DND-41 (cell line): ENCODE results near the gene ZNF428.

Experiments
- ATAC-seq: fragments of 200-7000 bp; cut with Tn5 transposase; 3 replicates; pipeline ENCODE4 v1.9.1; 2021; ENCODE audit warnings: low read depth; ENCODE audit not compliant: insufficient read depth
- DNase-seq: peaks from one replicate; pipeline ENCODE4 v3.0.0-alpha.2; 2020
- H2AFZ ChIP-seq: 2 replicates; pipeline ENCODE4 v1.6.0; 2012; ENCODE audit warnings: low read depth, low read length
- H3K27ac ChIP-seq: 2 replicates; pipeline ENCODE4 v1.5.1; 2012; ENCODE audit warnings: low read length, inconsistent platforms
- H3K27me3 ChIP-seq: fragments of 200-600 bp; sonication (generic); 2 replicates; pipeline ENCODE4 v1.6.0; 2012; ENCODE audit warnings: low read length, mild to moderate bottlenecking, inconsistent platforms; ENCODE audit not compliant: insufficient read depth, poor library complexity
- H3K36me3 ChIP-seq: 2 replicates; pipeline ENCODE4 v1.5.1; 2012; ENCODE audit warnings: low read length, inconsistent platforms; ENCODE audit not compliant: insufficient read depth
- H3K4me1 ChIP-seq: 2 replicates; pipeline ENCODE4 v1.5.1; 2012; ENCODE audit warnings: mild to moderate bottlenecking, low read length; ENCODE audit not compliant: insufficient read depth
- H3K4me2 ChIP-seq: 2 replicates; pipeline ENCODE4 v1.6.0; 2012; ENCODE audit warnings: mild to moderate bottlenecking, moderate library complexity, low read length, inconsistent platforms; ENCODE audit not compliant: insufficient read depth
- H3K4me3 ChIP-seq, 2 experiments: fragments of 200-600 bp in 1 of 2; shearing (Covaris generic) in 1 of 2; 2 replicates each; pipeline ENCODE4 v1.5.1; 2012 to 2016; ENCODE audit warnings: inconsistent platforms in 2 of 2, low read length in 2 of 2, mild to moderate bottlenecking in 2 of 2, low read depth in 1 of 2, moderate library complexity in 1 of 2
- H3K79me2 ChIP-seq: 2 replicates; pipeline ENCODE4 v1.6.0; 2012; ENCODE audit warnings: low read length, inconsistent platforms; ENCODE audit not compliant: insufficient read depth
- H3K9ac ChIP-seq: 2 replicates; pipeline ENCODE4 v1.6.0; 2012; ENCODE audit warnings: low read depth, mild to moderate bottlenecking, inconsistent platforms, low read length, moderate library complexity
- H3K9me3 ChIP-seq: 2 replicates; pipeline ENCODE4 v1.5.1; 2012; ENCODE audit warnings: low read length, moderate library complexity, mild to moderate bottlenecking, inconsistent platforms; ENCODE audit not compliant: insufficient read depth, severe bottlenecking
- H4K20me1 ChIP-seq: 2 replicates; pipeline ENCODE4 v1.6.0; 2012; ENCODE audit warnings: low read length; ENCODE audit not compliant: insufficient read depth
- EZH2 ChIP-seq: IDR thresholded peaks from 3 replicates; pipeline ENCODE4 v1.6.1; 2012; ENCODE audit warnings: borderline replicate concordance, low read depth, mild to moderate bottlenecking, moderate library complexity, low read length, inconsistent platforms; ENCODE audit not compliant: severe bottlenecking
- TF ChIP-seq, protein P1 (sequence below): IDR thresholded peaks from 2 replicates; pipeline ENCODE4 v1.5.1; 2012; ENCODE audit warnings: borderline replicate concordance, low read length, moderate library complexity, mild to moderate bottlenecking; ENCODE audit not compliant: poor library complexity, severe bottlenecking; ENCODE audit errors: extremely low read depth

Gene ZNF428

DNA sequence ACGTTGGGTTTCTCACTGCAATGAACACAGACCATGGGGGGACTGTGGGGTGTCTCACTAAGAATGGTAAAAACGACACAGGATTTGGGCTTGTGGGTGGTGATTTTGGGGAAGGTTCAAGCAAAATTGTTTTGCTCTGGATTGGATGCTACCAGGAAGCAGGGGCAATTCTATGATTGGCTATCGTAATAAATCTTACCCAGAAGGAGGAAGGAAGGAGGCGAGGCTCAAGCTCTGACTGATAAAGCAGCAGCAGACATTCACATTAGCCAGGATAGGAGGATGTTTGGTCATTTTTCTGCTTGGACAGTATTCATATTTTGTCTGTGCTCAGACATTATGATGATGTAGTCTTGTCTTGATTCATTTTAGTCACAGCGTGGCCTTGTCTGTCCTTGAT, 21.6 kb downstream of the ZNF428 start:
- H3K79me2 ChIP-seq = peaks cover 66% of the 10 kb centered on the region
- peak overlapping the region; percentile 85 to 91; a peak in 3 of 4 replicates for H3K4me3 ChIP-seq
- TF ChIP-seq, protein P1, sequence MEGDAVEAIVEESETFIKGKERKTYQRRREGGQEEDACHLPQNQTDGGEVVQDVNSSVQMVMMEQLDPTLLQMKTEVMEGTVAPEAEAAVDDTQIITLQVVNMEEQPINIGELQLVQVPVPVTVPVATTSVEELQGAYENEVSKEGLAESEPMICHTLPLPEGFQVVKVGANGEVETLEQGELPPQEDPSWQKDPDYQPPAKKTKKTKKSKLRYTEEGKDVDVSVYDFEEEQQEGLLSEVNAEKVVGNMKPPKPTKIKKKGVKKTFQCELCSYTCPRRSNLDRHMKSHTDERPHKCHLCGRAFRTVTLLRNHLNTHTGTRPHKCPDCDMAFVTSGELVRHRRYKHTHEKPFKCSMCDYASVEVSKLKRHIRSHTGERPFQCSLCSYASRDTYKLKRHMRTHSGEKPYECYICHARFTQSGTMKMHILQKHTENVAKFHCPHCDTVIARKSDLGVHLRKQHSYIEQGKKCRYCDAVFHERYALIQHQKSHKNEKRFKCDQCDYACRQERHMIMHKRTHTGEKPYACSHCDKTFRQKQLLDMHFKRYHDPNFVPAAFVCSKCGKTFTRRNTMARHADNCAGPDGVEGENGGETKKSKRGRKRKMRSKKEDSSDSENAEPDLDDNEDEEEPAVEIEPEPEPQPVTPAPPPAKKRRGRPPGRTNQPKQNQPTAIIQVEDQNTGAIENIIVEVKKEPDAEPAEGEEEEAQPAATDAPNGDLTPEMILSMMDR = no peak
- TF ChIP-seq EZH2 = no peak

DNA sequence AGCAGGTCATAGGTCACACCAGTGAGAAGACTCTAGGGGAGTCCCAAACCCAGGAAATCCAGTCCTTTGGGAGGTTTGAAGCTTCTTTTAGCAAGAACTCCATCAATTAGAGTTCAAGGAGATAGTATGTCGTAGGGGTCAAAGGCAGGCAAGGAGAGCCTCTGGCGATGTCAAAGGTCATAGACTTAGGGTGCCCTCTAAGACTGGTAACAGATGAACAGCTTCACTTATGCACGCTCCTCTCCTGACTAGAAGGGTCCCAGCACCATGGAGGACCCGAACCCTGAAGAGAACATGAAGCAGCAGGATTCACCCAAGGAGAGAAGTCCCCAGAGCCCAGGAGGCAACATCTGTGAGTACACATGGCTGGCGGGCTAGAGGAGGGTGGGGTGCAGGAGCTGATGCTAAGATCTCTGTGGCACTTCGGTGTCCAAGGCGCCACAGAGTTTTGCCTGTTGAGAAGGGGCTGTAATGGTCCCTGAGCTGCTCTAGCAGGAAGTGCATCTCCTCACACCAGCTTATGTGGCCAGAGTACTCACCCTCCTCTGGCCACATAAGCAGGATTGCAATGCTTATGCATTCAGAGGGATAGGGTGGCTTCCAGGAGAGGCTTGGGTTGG, 22.5 kb downstream of the ZNF428 start:
- Histone ChIP-seq H3K4me3 (peak overlapping the region; percentile 85 to 91), H3K27me3 (no peaks in the 10 kb centered on the region), H3K79me2 (peaks cover 66% of the 10 kb centered on the region), H3K27ac (peak overlapping the region; percentile 99), H4K20me1 (peaks cover 13% of the 10 kb centered on the region; the same call in 1 of the 2 replicates), H3K4me1 (peaks cover 45% of the 10 kb centered on the region), H2AFZ (peak overlapping the region; percentile 89), H3K9me3 (no peaks in the 10 kb centered on the region), H3K4me2 (peak overlapping the region; percentile 99), H3K36me3 (peaks cover 59% of the 10 kb centered on the region), H3K9ac (peak overlapping the region; percentile 63)
- ATAC-seq (no peak), DNase-seq (peak; percentile 26)
- no peak for TF ChIP-seq EZH2
- TF ChIP-seq, protein P1 = no peak

More for the DNA sequence above, 21.6 kb downstream of the ZNF428 start:
- Histone ChIP-seq H2AFZ (no peak overlapping the region), H3K4me2 (peak overlapping the region; percentile 99), H3K27ac (peak overlapping the region; percentile 99; the same call in 1 of the 2 replicates), H4K20me1 (peaks cover 13% of the 10 kb centered on the region; the same call in 1 of the 2 replicates), H3K9me3 (no peaks in the 10 kb centered on the region), H3K36me3 (peaks cover 58% of the 10 kb centered on the region), H3K4me1 (peaks cover 45% of the 10 kb centered on the region), H3K27me3 (no peaks in the 10 kb centered on the region), H3K9ac (peak overlapping the region; percentile 63)
- no peak for ATAC-seq
- no peak for DNase-seq

DNA sequence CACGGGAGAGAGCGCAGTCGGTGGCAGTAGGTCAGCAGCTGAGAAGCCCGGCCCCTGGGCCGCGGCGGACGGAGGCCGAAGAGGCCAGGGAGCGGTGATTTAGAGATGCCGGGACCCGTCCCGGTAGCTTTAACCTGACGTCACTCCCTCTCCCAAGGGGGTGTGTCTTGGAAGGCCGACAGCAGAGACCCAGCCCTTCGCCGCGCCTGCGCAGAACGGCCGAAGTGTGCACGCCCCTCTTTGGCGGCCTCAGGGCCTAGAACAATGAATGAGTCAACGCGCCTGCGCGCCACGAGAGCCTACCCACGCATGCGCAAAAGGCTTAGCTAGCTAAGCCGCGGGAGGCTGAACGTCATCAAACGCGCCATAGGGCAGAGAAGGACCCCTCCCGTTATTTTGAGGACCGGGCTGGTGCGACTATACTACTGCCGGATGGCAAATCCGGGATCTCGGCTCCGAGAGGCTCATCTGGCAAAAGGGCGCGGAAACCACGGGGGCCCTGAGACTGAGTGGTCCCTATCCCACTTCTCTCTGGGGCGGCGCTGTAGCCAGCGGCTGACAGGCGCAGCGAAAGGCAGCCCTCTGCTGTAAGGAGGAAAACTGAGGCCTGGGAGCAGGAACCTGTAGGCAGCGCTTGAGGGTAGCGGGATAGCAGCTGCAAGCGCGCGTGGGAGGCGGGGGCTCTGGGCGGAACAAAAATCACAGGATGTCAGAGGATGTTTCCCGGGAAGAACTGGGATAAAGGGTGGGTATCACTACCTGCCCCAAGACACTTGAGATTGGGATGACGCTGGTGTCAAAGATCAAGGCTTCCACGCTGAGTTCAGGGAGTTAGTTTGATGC, 23.2 kb downstream of the ZNF428 start, which contains the start of the genes IRGQ and ZNF576:
IRGQ (minus strand) TSS at position 136 of the 843 bp plus-strand sequence. CDS start 796 bp downstream, outside the sequence.
ZNF576 (plus strand) TSS at position 597 of the 843 bp plus-strand sequence. CDS start 514 bp downstream, outside the sequence.
- H3K79me2 ChIP-seq = peaks cover 66% of the 10 kb centered on the region
- H3K4me2 ChIP-seq = peak within 1 kb of the TSS; percentile 99
- H2AFZ ChIP-seq = peak within 1 kb of the TSS; percentile 89
- DNase-seq (peak; percentile 100), ATAC-seq (peak; percentile 78)
- H3K27me3 ChIP-seq = no peaks in the 10 kb centered on the region
- TF ChIP-seq EZH2 = no peak
- TF ChIP-seq, protein P1 = peak; percentile 37
- peaks cover 15% of the 10 kb centered on the region; the same call in 1 of the 2 replicates for H4K20me1 ChIP-seq
- H3K4me3 ChIP-seq = peak within 1 kb of the TSS; percentile 91 to 97
- H3K27ac ChIP-seq = peak within 1 kb of the TSS; percentile 99
- peaks cover 54% of the 10 kb centered on the region for H3K36me3 ChIP-seq
- H3K9me3 ChIP-seq = no peaks in the 10 kb centered on the region
- peaks cover 45% of the 10 kb centered on the region for H3K4me1 ChIP-seq
- H3K9ac ChIP-seq = peak within 1 kb of the TSS; percentile 63
